ENCODE results near the gene TRIM45.

Gene TRIM45

DNA sequence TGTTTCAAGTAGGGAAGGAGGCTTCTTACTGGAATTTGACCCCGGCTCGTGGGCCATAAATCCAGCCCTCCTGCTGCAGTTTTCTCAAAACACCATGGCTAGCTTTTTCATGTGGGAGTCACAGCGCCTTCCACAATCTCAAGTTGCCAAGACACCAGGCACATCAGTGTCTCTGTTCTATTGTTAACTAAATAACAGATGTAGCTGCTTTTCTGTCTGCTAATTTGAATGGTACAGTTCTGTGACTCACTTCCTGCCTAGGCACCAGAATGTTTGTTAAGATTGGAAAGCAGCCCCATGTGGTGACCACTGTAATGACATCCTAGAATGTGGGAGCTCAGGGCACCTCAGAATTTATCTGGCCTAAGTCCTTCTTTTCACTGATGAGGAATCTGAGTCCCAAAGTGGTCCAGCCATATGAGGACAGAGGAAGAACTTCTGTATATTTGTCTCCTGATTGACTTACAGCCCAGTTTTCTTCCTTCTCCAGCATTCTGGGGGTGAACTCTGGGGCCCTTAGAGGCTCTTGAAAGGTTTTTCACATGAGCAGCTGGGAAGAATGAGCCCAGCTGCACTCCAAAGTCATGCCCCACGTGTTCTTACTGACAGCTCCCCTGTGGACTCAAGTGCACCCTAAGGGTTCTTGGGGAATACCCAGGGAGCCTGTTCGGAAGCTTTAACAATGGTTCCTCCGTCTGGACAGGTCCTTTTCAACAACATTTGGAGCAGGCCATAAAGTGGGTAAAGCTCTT lies 27.5 kb downstream of the TRIM45 start:
- H3K4me3 ChIP-seq (ENCODE audit: control insufficient read depth, low read depth, low read length): no peak overlapping the region
- peak; percentile 70 for DNase-seq (ENCODE audit: low read depth)
- TF ChIP-seq, protein P1, sequence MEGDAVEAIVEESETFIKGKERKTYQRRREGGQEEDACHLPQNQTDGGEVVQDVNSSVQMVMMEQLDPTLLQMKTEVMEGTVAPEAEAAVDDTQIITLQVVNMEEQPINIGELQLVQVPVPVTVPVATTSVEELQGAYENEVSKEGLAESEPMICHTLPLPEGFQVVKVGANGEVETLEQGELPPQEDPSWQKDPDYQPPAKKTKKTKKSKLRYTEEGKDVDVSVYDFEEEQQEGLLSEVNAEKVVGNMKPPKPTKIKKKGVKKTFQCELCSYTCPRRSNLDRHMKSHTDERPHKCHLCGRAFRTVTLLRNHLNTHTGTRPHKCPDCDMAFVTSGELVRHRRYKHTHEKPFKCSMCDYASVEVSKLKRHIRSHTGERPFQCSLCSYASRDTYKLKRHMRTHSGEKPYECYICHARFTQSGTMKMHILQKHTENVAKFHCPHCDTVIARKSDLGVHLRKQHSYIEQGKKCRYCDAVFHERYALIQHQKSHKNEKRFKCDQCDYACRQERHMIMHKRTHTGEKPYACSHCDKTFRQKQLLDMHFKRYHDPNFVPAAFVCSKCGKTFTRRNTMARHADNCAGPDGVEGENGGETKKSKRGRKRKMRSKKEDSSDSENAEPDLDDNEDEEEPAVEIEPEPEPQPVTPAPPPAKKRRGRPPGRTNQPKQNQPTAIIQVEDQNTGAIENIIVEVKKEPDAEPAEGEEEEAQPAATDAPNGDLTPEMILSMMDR (conservative IDR thresholded peaks at IDR 0.05; ENCODE audit: control insufficient read depth, insufficient read depth, low read depth, low read length): peak; percentile 30

DNA sequence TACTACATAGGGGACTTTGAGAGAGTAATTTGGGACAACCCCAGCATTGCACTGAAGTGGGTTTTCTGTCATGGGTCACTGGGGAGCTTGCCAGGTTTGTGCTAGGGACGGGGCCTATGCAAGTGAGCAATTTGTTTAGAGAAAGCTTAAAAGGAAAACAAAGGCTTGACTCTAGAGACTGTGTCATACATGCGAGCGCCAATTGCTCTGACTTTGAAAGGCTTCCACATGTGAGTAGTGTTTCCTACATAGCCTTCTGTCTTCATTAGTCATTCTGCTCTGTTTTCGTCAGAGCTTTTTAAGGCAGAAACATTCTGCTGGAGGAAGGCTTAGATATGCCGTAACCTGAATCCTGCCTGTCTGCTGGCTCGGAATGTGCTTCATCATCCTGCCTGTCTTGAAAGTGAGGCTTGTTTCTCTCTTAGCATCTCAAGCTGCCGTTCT lies 28.4 kb downstream of the TRIM45 start:
- peak; percentile 100 for DNase-seq (ENCODE audit: low read depth)
- no peak overlapping the region for H3K4me3 ChIP-seq (ENCODE audit: control insufficient read depth, low read depth, low read length)
- TF ChIP-seq, protein P1 (conservative IDR thresholded peaks at IDR 0.05; ENCODE audit: control insufficient read depth, insufficient read depth, low read depth, low read length): no peak

DNA sequence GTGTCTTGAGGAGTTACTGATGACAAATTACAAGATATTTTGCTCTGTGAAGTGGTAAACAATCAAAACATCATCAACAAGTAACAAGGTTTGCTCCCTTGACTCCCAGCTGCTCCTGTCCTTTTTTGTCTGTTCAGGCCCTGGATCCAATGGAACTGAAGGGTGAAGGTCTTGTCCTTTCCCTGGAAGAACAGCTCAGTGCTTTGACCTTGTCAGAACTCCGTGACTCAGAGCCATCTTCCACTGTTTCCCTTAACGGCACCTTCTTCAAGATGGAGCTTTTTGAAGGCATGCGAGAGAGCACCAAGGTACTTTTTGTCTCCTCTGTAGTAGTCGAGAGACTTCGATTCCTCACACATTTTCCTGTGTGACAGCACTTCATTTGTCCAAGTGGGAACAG lies 29.0 kb downstream of the TRIM45 start:
- peak; percentile 41 for DNase-seq (ENCODE audit: low read depth)
- TF ChIP-seq, protein P1 (conservative IDR thresholded peaks at IDR 0.05; ENCODE audit: control insufficient read depth, insufficient read depth, low read depth, low read length): no peak
- no peak overlapping the region for H3K4me3 ChIP-seq (ENCODE audit: control insufficient read depth, low read depth, low read length)

DNA sequence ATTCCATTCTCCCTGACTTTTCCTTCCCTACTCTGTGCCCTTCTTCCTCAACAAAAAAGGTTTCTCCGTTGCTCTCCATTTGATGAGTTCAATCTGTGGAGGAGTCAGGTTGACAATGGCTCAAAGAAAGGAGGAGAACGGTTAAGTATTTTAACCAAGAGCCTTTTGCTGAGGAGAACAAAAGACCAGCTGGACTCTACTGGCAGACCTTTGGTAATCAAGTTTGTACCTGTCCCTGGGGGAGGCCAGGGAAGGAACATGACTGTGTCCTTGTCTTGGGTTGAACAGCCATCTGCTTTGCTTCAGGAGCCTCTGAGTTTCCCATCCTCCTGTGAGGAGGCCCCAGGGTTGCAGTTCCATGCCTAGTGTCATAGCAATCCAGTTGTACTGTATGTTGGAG lies 31.6 kb downstream of the TRIM45 start:
- no peak for DNase-seq (ENCODE audit: low read depth)
- TF ChIP-seq, protein P1 (conservative IDR thresholded peaks at IDR 0.05; ENCODE audit: control insufficient read depth, insufficient read depth, low read depth, low read length): no peak
- H3K4me3 ChIP-seq (ENCODE audit: control insufficient read depth, low read depth, low read length): no peak overlapping the region

DNA sequence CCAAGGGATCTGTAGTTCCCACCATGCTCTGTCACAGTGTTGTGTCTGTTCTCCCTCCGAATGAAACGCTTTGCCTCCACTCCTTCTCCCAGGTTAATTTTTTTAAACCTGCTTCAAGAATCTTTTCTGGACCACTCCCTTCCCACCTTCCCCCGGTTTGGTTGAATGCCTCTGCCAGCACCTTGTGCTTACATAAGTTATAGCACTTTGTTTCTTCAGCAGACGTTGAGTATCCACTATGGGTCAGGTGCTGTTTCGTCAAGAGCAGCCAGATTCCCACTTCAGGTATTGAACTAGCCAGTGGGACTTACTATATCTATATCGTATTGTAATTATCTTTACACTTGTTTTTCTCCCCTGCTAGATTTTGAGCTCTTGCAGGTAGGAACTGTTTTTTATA lies 33.9 kb downstream of the TRIM45 start:
- TF ChIP-seq, protein P1 (conservative IDR thresholded peaks at IDR 0.05; ENCODE audit: control insufficient read depth, insufficient read depth, low read depth, low read length): no peak
- no peak overlapping the region for H3K4me3 ChIP-seq (ENCODE audit: control insufficient read depth, low read depth, low read length)
- DNase-seq (ENCODE audit: low read depth): no peak

DNA sequence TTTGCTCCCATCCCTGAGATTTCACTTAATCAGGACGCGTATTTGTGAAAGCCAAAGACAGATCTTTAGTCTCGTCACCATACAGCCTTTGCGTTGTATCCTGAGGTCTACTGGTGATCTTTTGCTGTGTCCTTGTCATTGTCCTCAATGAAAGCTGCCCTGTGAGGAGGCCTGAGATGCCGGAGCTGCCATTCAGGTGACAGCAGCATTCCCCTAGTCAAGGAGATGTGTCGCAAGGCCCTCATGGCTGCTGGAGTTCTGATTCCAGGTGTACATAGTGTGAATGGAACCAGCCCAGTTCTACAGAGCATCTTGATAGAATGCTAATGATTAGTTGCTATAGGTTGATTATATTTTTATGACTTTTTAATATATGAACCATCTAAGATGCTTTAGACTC lies 37.3 kb downstream of the TRIM45 start:
- TF ChIP-seq, protein P1 (conservative IDR thresholded peaks at IDR 0.05; ENCODE audit: control insufficient read depth, insufficient read depth, low read depth, low read length): no peak
- DNase-seq (ENCODE audit: low read depth): no peak
- H3K4me3 ChIP-seq (ENCODE audit: control insufficient read depth, low read depth, low read length): no peak overlapping the region
